Esophagus muscularis mucosa (tissue), 4 donors: ENCODE results near the gene TIGD3.

ENCODE experiments used
- CTCF ChIP-seq, 3 experiments: fragments of 200-600 bp in 2 of 3; fragments of 450-650 bp in 1 of 3; sonication (generic) in 2 of 3; IDR thresholded peaks; one replicate each; pipeline ENCODE4 v1.5.1; 2017 to 2019; ENCODE audit warnings: antibody characterized with exemption in 3 of 3, mild to moderate bottlenecking in 2 of 3, moderate library complexity in 1 of 3
- EP300 ChIP-seq: sonication (generic); formaldehyde crosslinking; IDR thresholded peaks from one replicate; pipeline ENCODE4 v1.6.1; 2017; ENCODE audit warnings: antibody characterized with exemption
- POLR2AphosphoS5 ChIP-seq, 2 donors: sonication (generic); formaldehyde crosslinking; IDR thresholded peaks; one replicate each; pipeline ENCODE4 v1.6.1; 2017; ENCODE audit warnings: antibody characterized with exemption in 2 of 2

- no peak for TF ChIP-seq CTCF (IDR thresholded peaks at IDR 0.05)
- peak in 1 of 2 donors; percentile 42 for TF ChIP-seq POLR2AphosphoS5 (IDR thresholded peaks at IDR 0.05)
- no peak for TF ChIP-seq EP300
Measured at GRCh38 chr11:65321828-65322485, 32.6 kb upstream of the TIGD3 start.
